K562 (cell line): ENCODE results near the gene SS18L1. TPM values are rescaled to one million over a fixed set of nuclear protein-coding genes. Genes with fewer than 3 reads are reported as not detected.
A peak's percentile ranks its signal among the peaks of the same experiment; 100 is the strongest.

Experiments used
- ARID1B ChIP-seq: fragments of 450-650 bp; IDR thresholded peaks from 2 replicates; pipeline ENCODE4 v1.6.1; 2016; ENCODE audit warnings: antibody characterized with exemption, mild to moderate bottlenecking, inconsistent platforms
- CBX5 ChIP-seq: IDR thresholded peaks from 2 replicates; pipeline ENCODE4 v1.6.1; 2014; ENCODE audit warnings: low read depth, borderline replicate concordance
- DACH1 ChIP-seq: fragments of 450-650 bp; IDR thresholded peaks from 2 replicates; pipeline ENCODE4 v1.6.1; 2018; ENCODE audit not compliant: partially characterized antibody
- HMG20B ChIP-seq: fragments of 250-450 bp; sonication (Bioruptor Pico); IDR thresholded peaks from 2 replicates; pipeline ENCODE4 v1.5.0; 2021; ENCODE audit warnings: mild to moderate bottlenecking
- MAFG ChIP-seq: fragments of 450-650 bp; conservative IDR thresholded peaks from 2 replicates; pipeline ENCODE4 v1.6.1; 2016; ENCODE audit warnings: missing genetic modification characterization, missing compliant biosample characterization
- NFRKB ChIP-seq: fragments of 450-650 bp; IDR thresholded peaks from 2 replicates; pipeline ENCODE4 v1.6.1; 2016; ENCODE audit warnings: low read depth
- SMARCC2 ChIP-seq: fragments of 450-650 bp; IDR thresholded peaks from 2 replicates; pipeline ENCODE4 v1.6.1; 2017; ENCODE audit warnings: antibody characterized with exemption, moderate library complexity, mild to moderate bottlenecking, low read depth
- SRSF1 ChIP-seq: fragments of 200-400 bp; formaldehyde crosslinking; IDR thresholded peaks from 2 replicates; pipeline ENCODE4 v1.6.1; 2017; ENCODE audit warnings: mild to moderate bottlenecking, low read depth, low read length, moderate library complexity
- ZNF146 ChIP-seq: IDR thresholded peaks from one replicate; pipeline ENCODE4 v1.6.1; 2018; ENCODE audit warnings: missing compliant biosample characterization; ENCODE audit not compliant: unreplicated experiment
- polyA plus RNA-seq, 8 experiments: library from polyadenylated mRNA; depleted of rRNA in 4 of 8; stranded (reverse) in 5 of 8; unstranded in 3 of 8; fragments of >200 nt; fragmentation: Nextera tagmentation in 2 of 8; fragmentation: Illumina TruSeq in 1 of 8; extraction: Ambion mirVana in 2 of 8; extraction: Trizol in 1 of 8; gene quantifications; 2 replicates each; pipeline versions ENCODE4 v1.2.1 to v1.2.3, GENCODE V29; 2011 to 2014; ENCODE audit warnings: inconsistent platforms in 1 of 8, missing spikeins in 1 of 8
- total RNA-seq, 7 experiments: library from RNA; depleted of rRNA in 6 of 7; stranded (reverse); fragments of >200 nt in 6 of 7; fragmentation: Illumina TruSeq in 2 of 7; extraction: Trizol in 2 of 7; gene quantifications; 2 replicates each; pipeline versions ENCODE4 v1.2.1 to v1.2.3, GENCODE V29; 2011 to 2021; ENCODE audit warnings: low replicate concordance in 1 of 7
- TF ChIP-seq, protein P1 (sequence below): sonication (generic); formaldehyde crosslinking; IDR thresholded peaks from 2 replicates; pipeline ENCODE4 v1.8.0; 2023; ENCODE audit warnings: mild to moderate bottlenecking, missing genetic modification reagents
- TF ChIP-seq, protein P2 (sequence below): fragments of 450-650 bp; IDR thresholded peaks from 2 replicates; pipeline ENCODE4 v1.6.1; 2014; ENCODE audit warnings: low read depth, mild to moderate bottlenecking, moderate library complexity, borderline replicate concordance
- TF ChIP-seq, protein P3 (sequence below): sonication (generic); formaldehyde crosslinking; IDR thresholded peaks from 2 replicates; pipeline ENCODE4 v1.8.0; 2023; ENCODE audit warnings: missing genetic modification reagents, mild to moderate bottlenecking, borderline replicate concordance

SS18L1 gene
- total and polyA plus RNA-seq, 9 of the 15 experiments (the other 6 are each of a cell fraction or from before 2014, with no cell fraction given): 2.7 to 28.3 (median 15.1) TPM

DNA sequence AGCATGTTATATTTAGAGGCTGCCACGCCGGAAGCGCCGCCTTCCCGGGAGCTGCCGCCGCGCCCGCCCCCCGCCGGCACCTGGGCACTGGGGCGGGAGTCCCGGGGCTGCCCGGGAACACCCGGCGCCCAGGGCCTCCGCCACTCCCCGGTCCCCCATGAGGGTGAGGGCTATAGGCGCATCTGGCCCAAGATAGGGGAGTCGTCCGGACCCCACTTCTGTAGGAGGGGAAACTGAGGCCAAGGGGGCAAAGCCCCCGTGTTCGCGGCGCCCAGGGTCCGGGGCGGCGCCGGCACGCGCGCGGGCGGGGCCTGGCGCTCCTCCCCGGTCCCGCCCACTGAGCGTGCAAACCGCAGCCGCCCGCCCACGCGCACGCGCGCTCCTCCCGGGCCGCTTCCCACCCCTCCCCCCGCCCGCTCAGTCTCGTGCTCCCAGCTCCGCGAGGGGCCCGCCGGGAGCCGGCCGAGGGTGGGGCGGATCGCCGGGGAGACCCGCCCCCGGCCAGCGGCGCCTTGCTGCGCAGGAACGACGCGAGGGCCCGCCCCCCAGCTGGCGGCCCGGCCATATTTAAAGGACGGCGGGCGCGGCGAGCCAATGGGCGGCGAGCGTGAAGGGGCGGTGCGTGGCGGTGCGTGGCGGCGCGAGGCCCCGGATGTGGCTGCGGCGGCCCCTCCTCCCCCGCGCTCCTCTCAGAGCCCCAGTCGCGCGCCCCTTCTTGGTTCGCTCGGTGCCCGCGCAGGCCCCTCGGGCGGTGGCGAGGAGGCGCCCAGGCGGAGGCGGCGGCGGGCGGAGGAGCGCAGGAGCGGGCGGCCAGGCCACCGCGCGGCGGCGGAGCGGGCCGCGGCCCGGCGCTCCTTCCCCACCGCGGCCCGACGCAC, 21.6 kb upstream of the SS18L1 start, which contains the start of gene LSM14B (continued):
- TF ChIP-seq, protein P1, sequence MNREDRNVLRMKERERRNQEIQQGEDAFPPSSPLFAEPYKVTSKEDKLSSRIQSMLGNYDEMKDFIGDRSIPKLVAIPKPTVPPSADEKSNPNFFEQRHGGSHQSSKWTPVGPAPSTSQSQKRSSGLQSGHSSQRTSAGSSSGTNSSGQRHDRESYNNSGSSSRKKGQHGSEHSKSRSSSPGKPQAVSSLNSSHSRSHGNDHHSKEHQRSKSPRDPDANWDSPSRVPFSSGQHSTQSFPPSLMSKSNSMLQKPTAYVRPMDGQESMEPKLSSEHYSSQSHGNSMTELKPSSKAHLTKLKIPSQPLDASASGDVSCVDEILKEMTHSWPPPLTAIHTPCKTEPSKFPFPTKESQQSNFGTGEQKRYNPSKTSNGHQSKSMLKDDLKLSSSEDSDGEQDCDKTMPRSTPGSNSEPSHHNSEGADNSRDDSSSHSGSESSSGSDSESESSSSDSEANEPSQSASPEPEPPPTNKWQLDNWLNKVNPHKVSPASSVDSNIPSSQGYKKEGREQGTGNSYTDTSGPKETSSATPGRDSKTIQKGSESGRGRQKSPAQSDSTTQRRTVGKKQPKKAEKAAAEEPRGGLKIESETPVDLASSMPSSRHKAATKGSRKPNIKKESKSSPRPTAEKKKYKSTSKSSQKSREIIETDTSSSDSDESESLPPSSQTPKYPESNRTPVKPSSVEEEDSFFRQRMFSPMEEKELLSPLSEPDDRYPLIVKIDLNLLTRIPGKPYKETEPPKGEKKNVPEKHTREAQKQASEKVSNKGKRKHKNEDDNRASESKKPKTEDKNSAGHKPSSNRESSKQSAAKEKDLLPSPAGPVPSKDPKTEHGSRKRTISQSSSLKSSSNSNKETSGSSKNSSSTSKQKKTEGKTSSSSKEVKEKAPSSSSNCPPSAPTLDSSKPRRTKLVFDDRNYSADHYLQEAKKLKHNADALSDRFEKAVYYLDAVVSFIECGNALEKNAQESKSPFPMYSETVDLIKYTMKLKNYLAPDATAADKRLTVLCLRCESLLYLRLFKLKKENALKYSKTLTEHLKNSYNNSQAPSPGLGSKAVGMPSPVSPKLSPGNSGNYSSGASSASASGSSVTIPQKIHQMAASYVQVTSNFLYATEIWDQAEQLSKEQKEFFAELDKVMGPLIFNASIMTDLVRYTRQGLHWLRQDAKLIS: peak; percentile 34; the same call in 1 of the 2 replicates
- peak; percentile 63 for TF ChIP-seq DACH1
- TF ChIP-seq SMARCC2: no peak
- TF ChIP-seq SRSF1: no peak
- TF ChIP-seq ZNF146 (CRISPR knock-in tag): no peak
- no peak for TF ChIP-seq ARID1B
- no peak for TF ChIP-seq CBX5
- no peak for TF ChIP-seq MAFG (tag)
- TF ChIP-seq, protein P2, sequence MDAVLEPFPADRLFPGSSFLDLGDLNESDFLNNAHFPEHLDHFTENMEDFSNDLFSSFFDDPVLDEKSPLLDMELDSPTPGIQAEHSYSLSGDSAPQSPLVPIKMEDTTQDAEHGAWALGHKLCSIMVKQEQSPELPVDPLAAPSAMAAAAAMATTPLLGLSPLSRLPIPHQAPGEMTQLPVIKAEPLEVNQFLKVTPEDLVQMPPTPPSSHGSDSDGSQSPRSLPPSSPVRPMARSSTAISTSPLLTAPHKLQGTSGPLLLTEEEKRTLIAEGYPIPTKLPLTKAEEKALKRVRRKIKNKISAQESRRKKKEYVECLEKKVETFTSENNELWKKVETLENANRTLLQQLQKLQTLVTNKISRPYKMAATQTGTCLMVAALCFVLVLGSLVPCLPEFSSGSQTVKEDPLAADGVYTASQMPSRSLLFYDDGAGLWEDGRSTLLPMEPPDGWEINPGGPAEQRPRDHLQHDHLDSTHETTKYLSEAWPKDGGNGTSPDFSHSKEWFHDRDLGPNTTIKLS: peak; percentile 53; the same call in 1 of the 2 replicates
- TF ChIP-seq, protein P3, sequence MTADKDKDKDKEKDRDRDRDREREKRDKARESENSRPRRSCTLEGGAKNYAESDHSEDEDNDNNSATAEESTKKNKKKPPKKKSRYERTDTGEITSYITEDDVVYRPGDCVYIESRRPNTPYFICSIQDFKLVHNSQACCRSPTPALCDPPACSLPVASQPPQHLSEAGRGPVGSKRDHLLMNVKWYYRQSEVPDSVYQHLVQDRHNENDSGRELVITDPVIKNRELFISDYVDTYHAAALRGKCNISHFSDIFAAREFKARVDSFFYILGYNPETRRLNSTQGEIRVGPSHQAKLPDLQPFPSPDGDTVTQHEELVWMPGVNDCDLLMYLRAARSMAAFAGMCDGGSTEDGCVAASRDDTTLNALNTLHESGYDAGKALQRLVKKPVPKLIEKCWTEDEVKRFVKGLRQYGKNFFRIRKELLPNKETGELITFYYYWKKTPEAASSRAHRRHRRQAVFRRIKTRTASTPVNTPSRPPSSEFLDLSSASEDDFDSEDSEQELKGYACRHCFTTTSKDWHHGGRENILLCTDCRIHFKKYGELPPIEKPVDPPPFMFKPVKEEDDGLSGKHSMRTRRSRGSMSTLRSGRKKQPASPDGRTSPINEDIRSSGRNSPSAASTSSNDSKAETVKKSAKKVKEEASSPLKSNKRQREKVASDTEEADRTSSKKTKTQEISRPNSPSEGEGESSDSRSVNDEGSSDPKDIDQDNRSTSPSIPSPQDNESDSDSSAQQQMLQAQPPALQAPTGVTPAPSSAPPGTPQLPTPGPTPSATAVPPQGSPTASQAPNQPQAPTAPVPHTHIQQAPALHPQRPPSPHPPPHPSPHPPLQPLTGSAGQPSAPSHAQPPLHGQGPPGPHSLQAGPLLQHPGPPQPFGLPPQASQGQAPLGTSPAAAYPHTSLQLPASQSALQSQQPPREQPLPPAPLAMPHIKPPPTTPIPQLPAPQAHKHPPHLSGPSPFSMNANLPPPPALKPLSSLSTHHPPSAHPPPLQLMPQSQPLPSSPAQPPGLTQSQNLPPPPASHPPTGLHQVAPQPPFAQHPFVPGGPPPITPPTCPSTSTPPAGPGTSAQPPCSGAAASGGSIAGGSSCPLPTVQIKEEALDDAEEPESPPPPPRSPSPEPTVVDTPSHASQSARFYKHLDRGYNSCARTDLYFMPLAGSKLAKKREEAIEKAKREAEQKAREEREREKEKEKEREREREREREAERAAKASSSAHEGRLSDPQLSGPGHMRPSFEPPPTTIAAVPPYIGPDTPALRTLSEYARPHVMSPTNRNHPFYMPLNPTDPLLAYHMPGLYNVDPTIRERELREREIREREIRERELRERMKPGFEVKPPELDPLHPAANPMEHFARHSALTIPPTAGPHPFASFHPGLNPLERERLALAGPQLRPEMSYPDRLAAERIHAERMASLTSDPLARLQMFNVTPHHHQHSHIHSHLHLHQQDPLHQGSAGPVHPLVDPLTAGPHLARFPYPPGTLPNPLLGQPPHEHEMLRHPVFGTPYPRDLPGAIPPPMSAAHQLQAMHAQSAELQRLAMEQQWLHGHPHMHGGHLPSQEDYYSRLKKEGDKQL (CRISPR knock-in tag): no peak
- no peak for TF ChIP-seq NFRKB
- no peak for TF ChIP-seq HMG20B
